ENCODE measurements around the gene MRGPRF.

GRCh38 chr11:68983801-68984200, 29.2 kb downstream of the MRGPRF start:
- no peak for TF ChIP-seq CTCF (IDR thresholded peaks at IDR 0.05)
- TF ChIP-seq POLR2A (IDR thresholded peaks at IDR 0.05), result no peak
